ENCODE results near the gene SDC3. TPM values are rescaled to one million over a fixed set of nuclear protein-coding genes. Genes with fewer than 3 reads are reported as not detected.
"Not testable (repeated sequence)": the region's sequence is repeated elsewhere in the genome, so short reads cannot be mapped to it uniquely, and the experiment has no call there.

Gene SDC3
- total RNA-seq, 2 donors from 2014 or later: 47.1 to 59.8 TPM

GRCh38 chr1:30868057-30868456 is 40.5 kb downstream of the SDC3 start:
- DNase-seq (ENCODE audit: low spot score); intact Hi-C loops (cut with DNase I): not testable (repeated sequence)

- DNase-seq (ENCODE audit: low spot score): no peak
- intact Hi-C loops (cut with DNase I): no loop called here
Measured at GRCh38 chr1:30867537-30867936, 41.0 kb downstream of the SDC3 start.

- DNase-seq (ENCODE audit: low spot score): no peak
- intact Hi-C loops (cut with DNase I): no loop called here
Measured at GRCh38 chr1:30866594-30866993, 42.0 kb downstream of the SDC3 start.

GRCh38 chr1:30864681-30865080 is 43.9 kb downstream of the SDC3 start:
- intact Hi-C loops (cut with DNase I): no loop called here
- no peak for DNase-seq (ENCODE audit: low spot score)

- DNase-seq (ENCODE audit: low spot score): no peak
- intact Hi-C loops (cut with DNase I): no loop called here
Measured at GRCh38 chr1:30863858-30864604, 44.5 kb downstream of the SDC3 start.

GRCh38 chr1:30860320-30860652 is 48.3 kb downstream of the SDC3 start:
- intact Hi-C loops (cut with DNase I): no loop called here
- no peak for DNase-seq (ENCODE audit: low spot score)

- intact Hi-C loops (cut with DNase I): no loop called here
Measured at GRCh38 chr1:30857964-30858363, 50.6 kb downstream of the SDC3 start.

GRCh38 chr1:30857062-30857461 is 51.5 kb downstream of the SDC3 start:
- DNase-seq (ENCODE audit: low spot score): no peak
- intact Hi-C loops (cut with DNase I): no loop called here

More at GRCh38 chr1:30857964-30858363, 50.6 kb downstream of the SDC3 start:
- no peak for DNase-seq (ENCODE audit: low spot score)

GRCh38 chr1:30856260-30856790 is 52.2 kb downstream of the SDC3 start:
- intact Hi-C loops (cut with DNase I): no loop called here
- no peak for DNase-seq (ENCODE audit: low spot score)

GRCh38 chr1:30855686-30856259 is 52.8 kb downstream of the SDC3 start:
- intact Hi-C loops (cut with DNase I): no loop called here
- DNase-seq (ENCODE audit: low spot score): no peak

GRCh38 chr1:30853350-30853749 is 55.2 kb downstream of the SDC3 start:
- intact Hi-C loops (cut with DNase I): no loop called here
- no peak for DNase-seq (ENCODE audit: low spot score)

- DNase-seq (ENCODE audit: low spot score): no peak
- intact Hi-C loops (cut with DNase I): no loop called here
Measured at GRCh38 chr1:30852026-30852425, 56.5 kb downstream of the SDC3 start.

GRCh38 chr1:30851286-30851685 is 57.3 kb downstream of the SDC3 start:
- DNase-seq (ENCODE audit: low spot score): no peak
- intact Hi-C loops (cut with DNase I): no loop called here

- DNase-seq (ENCODE audit: low spot score): no peak
- intact Hi-C loops (cut with DNase I): no loop called here
Measured at GRCh38 chr1:30850607-30851006, 58.0 kb downstream of the SDC3 start.

- intact Hi-C loops (cut with DNase I): no loop called here
- no peak for DNase-seq (ENCODE audit: low spot score)
Measured at GRCh38 chr1:30848130-30848529, 60.4 kb downstream of the SDC3 start.

GRCh38 chr1:30847358-30847972 is 61.1 kb downstream of the SDC3 start:
- intact Hi-C loops (cut with DNase I): loop anchor here in 1 of 2 donors (1.0 kb wide), 1 partner anchor 42 kb away; no protein-coding TSS in a partner anchor

GRCh38 chr1:30846587-30846986 is 62.0 kb downstream of the SDC3 start:
- intact Hi-C loops (cut with DNase I): no loop called here

More at GRCh38 chr1:30847358-30847972, 61.1 kb downstream of the SDC3 start:
- DNase-seq (ENCODE audit: low spot score): peak; percentile 92

GRCh38 chr1:30845904-30846290 is 62.7 kb downstream of the SDC3 start:
- intact Hi-C loops (cut with DNase I): no loop called here
- DNase-seq (ENCODE audit: low spot score): no peak

More at GRCh38 chr1:30846587-30846986, 62.0 kb downstream of the SDC3 start:
- no peak for DNase-seq (ENCODE audit: low spot score)

GRCh38 chr1:30845237-30845903 is 63.2 kb downstream of the SDC3 start:
- DNase-seq (ENCODE audit: low spot score): no peak
- intact Hi-C loops (cut with DNase I): no loop called here

- DNase-seq (ENCODE audit: low spot score): no peak
- intact Hi-C loops (cut with DNase I): no loop called here
Measured at GRCh38 chr1:30844631-30845030, 63.9 kb downstream of the SDC3 start.
